HG02970 (cell line): Measurements from ENCODE around the gene SAMHD1.
"Not testable (repeated sequence)": the region's sequence is repeated elsewhere in the genome, so short reads cannot be mapped to it uniquely, and the experiment has no call there.

Experiments used
- ATAC-seq: cut with Tn5 transposase; IDR thresholded peaks from one replicate; pipeline ENCODE4 v1.9.1; 2021; ENCODE audit warnings: mild to moderate bottlenecking, moderate library complexity, moderate number of reproducible peaks; ENCODE audit not compliant: unreplicated experiment, low FRiP score

SAMHD1 gene

GRCh38 chr20:36956674-36957073, 5.2 kb upstream of the SAMHD1 start:
- no peak for ATAC-seq

DNA sequence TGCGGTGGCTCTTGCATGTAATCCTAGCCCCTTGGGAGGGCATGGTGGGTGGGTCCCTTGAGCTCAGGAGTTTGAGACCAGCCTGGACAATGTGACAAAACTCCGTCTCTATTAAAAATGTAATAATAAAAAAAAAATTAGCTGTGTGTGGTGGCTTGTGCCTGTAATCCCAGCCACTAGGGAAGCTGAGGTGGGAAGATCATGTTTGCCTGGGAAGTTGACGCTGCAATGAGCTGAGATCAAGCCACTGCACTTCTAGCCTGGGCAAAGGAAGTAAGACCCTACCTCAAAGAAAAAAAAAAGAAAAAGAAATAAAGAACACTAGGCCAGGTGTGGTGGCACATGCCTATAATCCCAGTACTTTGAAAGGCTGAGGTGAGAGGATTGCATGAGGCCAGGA, 4.5 kb upstream of the SAMHD1 start:
- no peak for ATAC-seq

GRCh38 chr20:36951979-36952738, 651 bp upstream of the SAMHD1 start:
- peak; percentile 9 for ATAC-seq

DNA sequence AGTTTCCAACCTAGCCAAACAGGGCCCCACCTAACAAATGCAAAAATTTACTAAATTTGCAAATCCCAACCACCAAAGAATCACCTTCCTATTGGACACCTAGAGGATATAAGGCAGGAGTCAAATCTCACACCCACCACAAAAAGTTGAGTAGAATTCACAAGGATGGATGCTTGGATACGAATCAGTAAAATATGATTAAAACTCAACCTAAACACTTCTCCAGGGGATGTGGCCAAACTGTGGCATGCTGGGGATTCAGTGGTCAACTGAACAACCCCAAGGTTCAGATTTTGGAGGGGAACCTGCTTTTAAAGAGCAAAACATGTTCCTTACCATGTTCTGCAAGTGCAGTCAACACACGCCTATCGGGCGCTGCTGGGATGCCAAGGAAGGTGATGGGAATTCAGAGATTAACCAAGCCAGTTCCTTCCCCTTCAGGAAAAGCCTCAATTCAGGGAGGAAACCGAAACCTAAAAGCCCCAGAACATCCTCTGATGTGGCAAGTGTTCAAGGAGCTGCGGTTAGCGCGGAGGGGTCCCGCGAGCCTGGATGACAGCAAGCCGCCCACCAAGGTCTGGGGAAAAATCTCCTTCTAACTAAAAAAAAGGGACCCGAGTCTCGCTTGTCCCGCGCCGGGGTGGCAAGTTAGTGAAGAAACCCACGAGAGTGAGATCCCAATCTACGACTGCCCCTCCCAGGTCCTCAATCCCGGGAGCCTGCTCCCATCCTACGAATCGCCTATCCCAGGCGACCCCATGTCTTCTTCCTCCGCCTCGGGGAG, 902 bp downstream of the SAMHD1 start:
- ATAC-seq = no peak

- no peak for ATAC-seq
Observed at GRCh38 chr20:36941401-36941835, 10.1 kb downstream of the SAMHD1 start.

DNA sequence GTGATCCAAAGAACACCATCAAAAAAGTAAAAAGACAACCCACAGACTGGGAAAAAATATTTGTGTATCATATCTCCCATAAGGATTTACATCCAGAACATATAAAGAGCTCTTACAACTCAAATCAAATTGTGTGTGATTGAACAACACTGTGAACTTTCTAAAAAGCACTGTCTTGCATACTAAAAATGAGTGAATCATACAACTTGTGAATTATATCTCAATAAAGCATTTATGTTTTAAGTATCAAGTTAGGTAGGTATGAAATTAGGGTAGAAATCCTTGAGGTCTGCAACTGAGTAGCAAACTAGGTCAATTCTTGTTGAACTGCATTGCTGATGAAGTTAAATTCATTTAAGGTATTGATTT, 14.1 kb downstream of the SAMHD1 start:
- no peak for ATAC-seq

DNA sequence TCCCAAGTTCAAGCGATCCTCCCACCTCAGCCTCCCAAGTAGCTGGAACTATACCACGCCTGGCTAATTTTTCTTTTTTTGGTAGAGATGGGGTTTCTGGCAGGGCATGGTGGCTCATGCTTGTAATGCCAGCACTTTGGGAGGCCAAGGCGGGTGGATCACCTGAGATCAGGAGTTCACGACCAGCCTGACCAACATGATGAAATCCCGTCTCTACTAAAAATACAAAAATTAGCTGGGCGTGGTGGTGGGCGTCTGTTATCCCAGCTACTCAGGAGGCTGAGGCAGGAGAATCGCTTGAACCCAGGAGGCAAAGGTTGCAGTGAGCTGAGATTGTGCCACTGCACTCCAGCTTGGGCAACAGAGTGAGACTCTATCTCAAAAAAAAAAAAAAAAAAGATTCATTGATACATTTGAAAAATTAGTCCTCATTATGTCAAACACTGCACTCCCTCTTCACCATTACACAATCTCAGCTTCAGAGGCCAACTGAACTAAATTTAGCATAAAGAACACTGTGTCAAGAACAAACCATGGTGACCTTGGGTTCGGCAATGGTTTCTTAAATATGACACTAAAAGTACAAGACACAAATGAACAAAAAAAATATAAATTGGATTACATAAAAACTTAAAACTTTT, 14.6 kb downstream of the SAMHD1 start:
- ATAC-seq = not testable (repeated sequence)

- no peak for ATAC-seq
Observed at GRCh38 chr20:36936341-36936740, 15.2 kb downstream of the SAMHD1 start.

GRCh38 chr20:36933571-36933970, 17.9 kb downstream of the SAMHD1 start:
- not testable (repeated sequence) for ATAC-seq

DNA sequence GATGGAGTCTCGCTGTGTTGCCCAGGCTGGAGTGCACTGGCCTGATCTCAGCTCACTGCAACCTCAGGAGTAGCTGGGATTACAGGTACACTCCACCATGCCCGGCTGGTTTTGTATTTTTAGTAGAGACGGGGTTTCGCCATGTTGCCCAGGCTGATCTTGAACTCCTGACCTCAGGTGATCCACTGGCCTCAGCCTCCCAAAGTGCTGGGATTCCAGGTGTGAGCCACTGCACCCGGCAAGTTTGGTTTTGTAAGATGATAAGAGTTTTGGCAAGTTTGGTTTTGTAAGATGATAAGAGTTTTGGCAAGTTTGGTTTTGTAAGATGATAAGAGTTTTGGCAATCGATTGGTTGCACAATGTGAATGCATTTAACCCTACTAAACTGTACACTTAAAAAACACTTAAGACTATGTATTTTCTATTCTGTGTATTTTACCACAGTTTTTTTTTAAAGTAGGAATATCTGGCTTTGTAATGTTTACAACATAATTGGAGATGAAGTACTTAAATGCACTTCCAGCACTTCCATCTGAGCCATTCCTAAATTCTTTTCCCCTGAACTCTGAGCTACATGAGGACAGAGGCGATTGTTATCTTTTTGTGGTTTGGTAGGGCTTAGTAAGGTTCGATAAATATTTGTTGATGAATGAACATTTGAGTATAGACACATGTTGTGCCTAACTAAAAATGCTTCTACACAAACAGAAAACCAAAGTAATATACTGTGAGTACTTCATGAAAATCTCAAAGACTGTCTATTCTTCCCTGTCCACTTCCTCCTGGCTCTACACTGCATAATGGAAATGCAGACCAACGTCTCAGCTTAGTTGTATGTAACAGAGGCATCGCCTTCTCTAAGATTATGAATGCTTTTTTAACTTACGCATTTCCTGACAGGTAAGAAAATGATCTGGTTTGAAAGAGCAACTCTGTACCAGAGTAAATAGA, 18.8 kb downstream of the SAMHD1 start:
- ATAC-seq = no peak

GRCh38 chr20:36932067-36932466, 19.4 kb downstream of the SAMHD1 start:
- ATAC-seq = not testable (repeated sequence)

DNA sequence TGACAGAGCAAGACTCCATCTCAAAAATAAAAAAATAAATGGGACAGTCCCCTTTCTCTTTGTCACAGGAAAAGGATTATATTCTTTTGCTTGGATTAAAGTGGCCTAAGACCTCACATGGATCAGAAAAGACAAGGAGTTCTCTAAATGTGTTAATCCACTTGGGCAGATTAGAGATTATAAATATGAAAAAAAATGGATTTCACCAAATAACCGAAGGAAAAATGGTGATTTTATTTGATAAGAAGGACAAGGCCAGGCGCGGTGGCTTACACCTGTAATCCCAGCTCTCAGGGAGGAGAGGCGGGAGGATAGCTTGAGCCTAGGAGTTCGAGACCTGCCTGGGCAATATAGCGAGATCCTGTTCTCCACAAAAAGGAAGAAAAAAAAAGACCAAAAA, 21.8 kb downstream of the SAMHD1 start:
- ATAC-seq = no peak

- ATAC-seq = no peak
Observed at GRCh38 chr20:36929290-36929689, 22.2 kb downstream of the SAMHD1 start.

DNA sequence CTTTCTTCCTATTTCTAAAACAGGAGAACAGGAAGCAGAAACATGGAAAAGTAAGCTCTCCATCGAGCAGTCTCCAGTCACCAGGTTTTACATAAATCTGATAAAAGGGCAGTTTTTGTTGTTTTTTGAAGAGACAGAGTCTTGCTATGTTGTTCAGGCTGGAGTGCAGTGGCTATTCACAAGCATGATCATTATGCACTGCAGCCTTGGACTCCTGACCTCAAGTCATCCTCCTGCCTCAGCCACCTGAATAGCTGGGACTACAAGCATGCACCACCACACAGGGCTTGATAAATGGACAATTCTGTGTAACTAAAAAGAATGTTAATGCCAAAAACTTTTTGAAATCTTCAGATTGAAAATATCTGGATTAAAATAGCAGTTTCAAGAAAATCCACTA, 23.8 kb downstream of the SAMHD1 start:
- ATAC-seq = no peak

DNA sequence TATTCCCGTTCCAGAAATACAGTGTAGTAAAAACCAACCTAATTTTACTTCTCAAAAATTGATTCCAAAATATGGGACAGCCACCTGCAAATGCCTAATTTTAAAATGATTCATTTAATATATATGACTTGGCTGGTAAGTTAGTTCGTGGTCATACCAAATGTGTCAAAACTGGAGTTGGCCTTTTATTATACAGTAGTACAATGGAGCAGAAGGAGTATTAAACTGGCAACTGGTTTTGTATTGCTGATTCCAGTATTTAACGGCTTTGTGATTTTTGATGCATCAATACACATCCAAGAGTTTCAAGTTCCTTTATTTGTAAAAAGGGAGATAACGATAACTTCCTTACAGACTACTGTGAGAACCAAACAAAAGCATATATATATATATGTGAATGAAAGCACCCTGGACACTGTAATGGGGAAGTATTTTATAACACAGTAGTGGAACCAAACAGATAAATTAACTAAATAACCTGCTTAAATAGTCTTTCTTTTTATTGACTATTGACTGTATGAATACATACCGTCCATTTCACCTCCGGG, 24.8 kb downstream of the SAMHD1 start:
- ATAC-seq = no peak

- no peak for ATAC-seq
Observed at GRCh38 chr20:36925234-36925633, 26.3 kb downstream of the SAMHD1 start.

GRCh38 chr20:36924167-36925045, 27.1 kb downstream of the SAMHD1 start:
- ATAC-seq = no peak

DNA sequence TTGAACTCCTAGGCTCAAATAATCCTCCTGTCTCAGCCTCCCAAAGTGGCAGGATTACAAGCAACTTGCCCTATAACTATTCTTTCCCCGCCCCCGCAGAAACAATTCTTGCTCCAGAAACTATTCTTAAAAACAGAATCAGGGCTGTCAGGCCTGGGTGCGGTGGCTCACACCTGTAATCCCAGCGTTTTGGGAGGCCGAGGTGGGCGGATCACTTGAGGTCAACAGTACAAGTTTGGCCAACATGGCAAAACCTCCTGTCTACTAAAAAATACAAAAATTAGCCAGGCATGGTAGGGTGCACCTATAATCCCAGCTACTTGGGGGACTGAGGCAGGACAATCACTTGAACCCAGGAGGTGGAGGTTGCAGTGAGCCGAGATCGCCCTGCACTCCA, 31.2 kb downstream of the SAMHD1 start:
- ATAC-seq = no peak

GRCh38 chr20:36919715-36920333, 31.7 kb downstream of the SAMHD1 start:
- ATAC-seq = no peak
